NCI-H748 treated with DMSO at 0.1 percent for 48 hours (cell line): ENCODE measurements around the gene ZNF865.

ENCODE experiments used
- DNase-seq: peaks from one replicate; lab custom pipeline; 2025; lab: John Stamatoyannopoulos, UW

Gene ZNF865

GRCh38 chr19:55605207-55605636 lies 225 bp upstream of the ZNF865 start:
- DNase-seq = peak; percentile 94

- DNase-seq = no peak
These were observed 982 bp downstream of the ZNF865 start for GRCh38 chr19:55606471-55606787.

- DNase-seq = no peak
These were observed 1.4 kb downstream of the ZNF865 start for GRCh38 chr19:55606817-55607216.

GRCh38 chr19:55609326-55609725 lies 3.9 kb downstream of the ZNF865 start:
- DNase-seq = no peak

GRCh38 chr19:55611300-55611982 lies 6.0 kb downstream of the ZNF865 start:
- DNase-seq = no peak

- DNase-seq = no peak
These were observed 6.7 kb downstream of the ZNF865 start for GRCh38 chr19:55611983-55612645.

- no peak for DNase-seq
These were observed 7.9 kb downstream of the ZNF865 start for GRCh38 chr19:55613396-55613795.

GRCh38 chr19:55613930-55614710 lies 8.7 kb downstream of the ZNF865 start:
- DNase-seq = no peak

GRCh38 chr19:55614711-55615542 lies 9.5 kb downstream of the ZNF865 start:
- DNase-seq = no peak

- DNase-seq = no peak
These were observed 10.3 kb downstream of the ZNF865 start for GRCh38 chr19:55615543-55616394.

GRCh38 chr19:55616395-55616875 lies 11.0 kb downstream of the ZNF865 start:
- no peak for DNase-seq

- no peak for DNase-seq
These were observed 12.0 kb downstream of the ZNF865 start for GRCh38 chr19:55617426-55617825.

- DNase-seq = no peak
These were observed 13.0 kb downstream of the ZNF865 start for GRCh38 chr19:55618426-55618825.

GRCh38 chr19:55619286-55619685 lies 13.8 kb downstream of the ZNF865 start:
- no peak for DNase-seq

- DNase-seq = no peak
These were observed 15.2 kb downstream of the ZNF865 start for GRCh38 chr19:55620410-55621204.

GRCh38 chr19:55621205-55621672 lies 15.8 kb downstream of the ZNF865 start:
- no peak for DNase-seq

GRCh38 chr19:55621673-55622231 lies 16.3 kb downstream of the ZNF865 start:
- DNase-seq = no peak

- DNase-seq = no peak
These were observed 17.0 kb downstream of the ZNF865 start for GRCh38 chr19:55622242-55622969.

GRCh38 chr19:55623130-55623529 lies 17.7 kb downstream of the ZNF865 start:
- no peak for DNase-seq
